Trophoblast cell (in vitro differentiated cells and primary cell): ENCODE results near the gene PTPRJ.

ENCODE experiments used
- DNase-seq, 2 donors: peaks; one replicate each; pipeline ENCODE4 v3.0.0-alpha.2; 2016
- H2AFZ ChIP-seq: 2 replicates; pipeline ENCODE4 v1.6.1; 2013; ENCODE audit warnings: low read length, moderate library complexity, mild to moderate bottlenecking; ENCODE audit not compliant: insufficient read depth, poor library complexity
- H2AK5ac ChIP-seq: 2 replicates; pipeline ENCODE4 v1.6.1; 2013; ENCODE audit warnings: mild to moderate bottlenecking, low read length
- H2BK120ac ChIP-seq: 2 replicates; pipeline ENCODE4 v1.6.1; 2013; ENCODE audit warnings: low read length, mild to moderate bottlenecking, moderate library complexity; ENCODE audit not compliant: insufficient read depth, poor library complexity
- H2BK12ac ChIP-seq: 2 replicates; pipeline ENCODE4 v1.6.1; 2013; ENCODE audit warnings: mild to moderate bottlenecking, low read length, moderate library complexity
- H2BK5ac ChIP-seq: 2 replicates; pipeline ENCODE4 v1.6.1; 2013; ENCODE audit warnings: low read length, low read depth, moderate library complexity, mild to moderate bottlenecking; ENCODE audit not compliant: poor library complexity
- H3K14ac ChIP-seq: 2 replicates; pipeline ENCODE4 v1.6.1; 2013; ENCODE audit warnings: mild to moderate bottlenecking, low read length
- H3K18ac ChIP-seq: 2 replicates; pipeline ENCODE4 v1.6.1; 2013; ENCODE audit warnings: mild to moderate bottlenecking, low read length
- H3K23ac ChIP-seq: 2 replicates; pipeline ENCODE4 v1.6.1; 2013; ENCODE audit warnings: low read length
- H3K27ac ChIP-seq: 2 replicates; pipeline ENCODE4 v1.5.1; 2013; ENCODE audit warnings: low read depth, mild to moderate bottlenecking, inconsistent platforms, low read length, moderate library complexity
- H3K27me3 ChIP-seq: 2 replicates; pipeline ENCODE4 v1.6.1; 2013; ENCODE audit warnings: inconsistent platforms, mild to moderate bottlenecking, low read length, moderate library complexity; ENCODE audit not compliant: insufficient read depth
- H3K36me3 ChIP-seq, 2 experiments: 1 replicate in 1 of 2; 2 replicates in 1 of 2; pipeline ENCODE4 v1.6.1; 2013; ENCODE audit warnings: low read length in 2 of 2, mild to moderate bottlenecking in 2 of 2, moderate library complexity in 1 of 2; ENCODE audit not compliant: insufficient read depth in 2 of 2, control insufficient read depth in 1 of 2
- H3K4ac ChIP-seq: 2 replicates; pipeline ENCODE4 v1.6.1; 2013; ENCODE audit warnings: low read depth, mild to moderate bottlenecking, low read length, moderate library complexity
- H3K4me1 ChIP-seq, 2 experiments: 1 replicate in 1 of 2; 2 replicates in 1 of 2; pipeline ENCODE4 v1.6.1; 2013; ENCODE audit warnings: low read length in 2 of 2, mild to moderate bottlenecking in 2 of 2, moderate library complexity in 1 of 2; ENCODE audit not compliant: insufficient read depth in 2 of 2, control insufficient read depth in 1 of 2
- H3K4me2 ChIP-seq: 2 replicates; pipeline ENCODE4 v1.6.1; 2013; ENCODE audit warnings: inconsistent platforms, mild to moderate bottlenecking, low read length, moderate library complexity
- H3K4me3 ChIP-seq: 2 replicates; pipeline ENCODE4 v1.5.1; 2013; ENCODE audit warnings: mild to moderate bottlenecking, low read depth, low read length, inconsistent platforms
- H3K79me1 ChIP-seq: one replicate; pipeline ENCODE4 v1.6.1; 2013; ENCODE audit warnings: low read length
- H3K79me2 ChIP-seq: 2 replicates; pipeline ENCODE4 v1.6.1; 2013; ENCODE audit warnings: low read length, mild to moderate bottlenecking; ENCODE audit not compliant: control insufficient read depth, insufficient read depth, poor library complexity
- H3K9ac ChIP-seq: 2 replicates; pipeline ENCODE4 v1.6.1; 2013; ENCODE audit warnings: mild to moderate bottlenecking, low read length
- H3K9me3 ChIP-seq: 2 replicates; pipeline ENCODE4 v1.6.1; 2013; ENCODE audit warnings: low read depth, mild to moderate bottlenecking, control low read depth, inconsistent platforms, low read length; ENCODE audit not compliant: insufficient read depth
- H4K12ac ChIP-seq: 2 replicates; pipeline ENCODE4 v1.6.1; 2013; ENCODE audit warnings: low read depth, mild to moderate bottlenecking, low read length, moderate library complexity
- H4K8ac ChIP-seq: 2 replicates; pipeline ENCODE4 v1.6.1; 2013; ENCODE audit warnings: low read depth, mild to moderate bottlenecking, low read length, moderate library complexity
- H4K91ac ChIP-seq: one replicate; pipeline ENCODE4 v1.6.1; 2013; ENCODE audit warnings: low read depth, mild to moderate bottlenecking, low read length, moderate library complexity
- WGBS: extraction: QIAGEN DNeasy Blood & Tissue Kit; methylation state at CpG from one replicate; pipeline ENCODE4 v1.1.7; 2013; ENCODE audit warnings: missing lambda C conversion rate; ENCODE audit not compliant: insufficient read length, insufficient coverage; ENCODE audit errors: extremely low coverage; 5-methylcytosine and 5-hydroxymethylcytosine counted together

The PTPRJ gene

DNA sequence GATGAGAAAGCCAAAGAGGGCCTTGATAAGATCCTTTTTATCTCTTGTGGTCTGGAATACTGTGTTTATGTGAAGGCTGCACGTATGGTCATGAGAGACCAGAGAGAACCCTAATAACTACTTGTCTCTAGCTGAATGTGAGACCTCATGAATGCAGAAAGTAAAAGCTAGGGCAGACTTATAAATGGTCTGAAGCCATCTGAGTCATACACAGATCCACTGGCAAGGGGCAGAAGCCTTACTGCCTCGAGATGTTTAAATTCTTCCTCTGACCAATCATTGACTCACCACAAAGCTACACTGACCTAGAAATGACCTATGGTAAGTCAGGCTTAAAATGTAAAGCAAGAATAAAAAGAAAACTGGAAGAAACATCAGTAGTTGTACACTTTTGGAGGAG, 213.5 kb downstream of the PTPRJ start:
- no peak overlapping the region for H3K9ac ChIP-seq
- no peak overlapping the region for H3K14ac ChIP-seq
- no peak overlapping the region for H2AFZ ChIP-seq
- no peak overlapping the region for H2BK120ac ChIP-seq
- H3K4me3 ChIP-seq = no peak overlapping the region
- H3K79me1 ChIP-seq = no peaks in the 10 kb centered on the region
- H2BK12ac ChIP-seq = no peak overlapping the region
- H3K23ac ChIP-seq = no peak overlapping the region
- no peak overlapping the region for H2BK5ac ChIP-seq
- H3K79me2 ChIP-seq = no peaks in the 10 kb centered on the region
- WGBS = no CpG with 5 or more reads among the region's 2 CpGs
- no peak overlapping the region for H2AK5ac ChIP-seq
- H3K9me3 ChIP-seq = peaks cover 12% of the 10 kb centered on the region
- H3K4me1 ChIP-seq = no peaks in the 10 kb centered on the region
- H4K12ac ChIP-seq = no peak overlapping the region
- no peak overlapping the region for H4K91ac ChIP-seq
- H3K18ac ChIP-seq = no peak overlapping the region
- no peak for DNase-seq
- H3K36me3 ChIP-seq = no peaks in the 10 kb centered on the region
- H3K27me3 ChIP-seq = no peaks in the 10 kb centered on the region
- no peak overlapping the region for H3K4ac ChIP-seq
- no peak overlapping the region for H3K4me2 ChIP-seq
- no peak overlapping the region for H4K8ac ChIP-seq
- H3K27ac ChIP-seq = no peak overlapping the region

DNA sequence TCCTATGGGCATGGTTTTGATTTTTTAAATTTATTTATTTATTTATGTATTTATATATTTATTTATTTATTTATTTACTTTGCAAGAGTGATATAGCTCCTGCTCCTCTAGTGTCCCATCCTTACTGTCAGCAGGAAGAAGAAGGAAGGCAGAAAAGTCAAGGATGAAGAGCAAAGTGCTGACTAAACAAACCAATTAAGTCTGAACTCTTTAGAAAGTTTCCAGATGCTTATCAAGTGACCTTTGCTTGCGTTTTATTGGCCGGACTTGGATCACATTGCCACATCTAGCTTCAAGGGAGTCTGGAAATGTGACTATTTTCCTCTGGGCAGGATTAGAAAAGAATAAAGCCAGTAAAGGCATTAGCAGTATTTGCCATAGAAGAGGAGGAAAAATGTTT, 227.5 kb downstream of the PTPRJ start:
- no peak overlapping the region for H2BK120ac ChIP-seq
- H2BK5ac ChIP-seq = no peak overlapping the region
- H3K14ac ChIP-seq = no peak overlapping the region
- H3K4me2 ChIP-seq = no peak overlapping the region
- H4K91ac ChIP-seq = no peak overlapping the region
- H3K27ac ChIP-seq = no peak overlapping the region
- DNase-seq = no peak
- no peaks in the 10 kb centered on the region for H3K79me1 ChIP-seq
- no peak overlapping the region for H3K4me3 ChIP-seq
- no peaks in the 10 kb centered on the region for H3K27me3 ChIP-seq
- peaks cover 6% of the 10 kb centered on the region for H3K9me3 ChIP-seq
- H3K4ac ChIP-seq = no peak overlapping the region
- no peaks in the 10 kb centered on the region for H3K4me1 ChIP-seq
- H3K9ac ChIP-seq = no peak overlapping the region
- H3K36me3 ChIP-seq = no peaks in the 10 kb centered on the region
- no CpG with 5 or more reads among the region's 2 CpGs for WGBS
- H2AK5ac ChIP-seq = no peak overlapping the region
- no peak overlapping the region for H3K18ac ChIP-seq
- no peak overlapping the region for H4K12ac ChIP-seq
- H2AFZ ChIP-seq = no peak overlapping the region
- H3K23ac ChIP-seq = no peak overlapping the region
- no peaks in the 10 kb centered on the region for H3K79me2 ChIP-seq
- H4K8ac ChIP-seq = no peak overlapping the region
- no peak overlapping the region for H2BK12ac ChIP-seq

GRCh38 chr11:48210052-48210451, 229.7 kb downstream of the PTPRJ start:
- no peaks in the 10 kb centered on the region for H3K27me3 ChIP-seq
- H4K8ac ChIP-seq = no peak overlapping the region
- no CpG with 5 or more reads among the region's 7 CpGs for WGBS

DNA sequence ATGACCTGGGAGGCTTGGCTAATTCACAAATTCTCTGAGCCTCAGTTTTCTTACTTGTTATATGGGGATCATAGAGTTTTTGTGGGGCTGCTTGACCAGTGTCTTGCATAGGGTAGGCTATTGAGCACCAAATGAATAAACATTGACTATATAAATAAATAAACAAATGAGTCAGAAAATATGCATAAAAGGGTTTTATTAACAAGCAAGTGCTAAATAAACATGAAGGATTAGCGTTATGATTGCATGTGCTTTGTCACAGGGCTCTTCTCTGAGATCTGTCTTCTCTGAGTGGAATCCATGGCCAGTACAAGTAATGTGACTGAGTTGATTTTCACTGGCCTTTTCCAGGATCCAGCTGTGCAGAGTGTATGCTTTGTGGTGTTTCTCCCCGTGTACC, 236.2 kb downstream of the PTPRJ start, which contains the start of gene OR4B1:
Gene OR4B1, plus strand, starts transcription at position 301 of the 400 bp plus-strand sequence. Its CDS starts 0 bp downstream, at position 301.
- Histone ChIP-seq H3K79me1 (no peaks in the 10 kb centered on the region), H3K14ac (no peak within 1 kb of the TSS), H3K4me3 (no peak within 1 kb of the TSS), H4K8ac (no peak within 1 kb of the TSS), H3K27me3 (no peaks in the 10 kb centered on the region), H3K4me1 (no peaks in the 10 kb centered on the region), H2BK120ac (no peak within 1 kb of the TSS), H2BK12ac (no peak within 1 kb of the TSS), H3K36me3 (no peaks in the 10 kb centered on the region), H4K91ac (no peak within 1 kb of the TSS), H3K4me2 (no peak within 1 kb of the TSS), H3K9ac (peak within 1 kb of the TSS; percentile 58), H3K9me3 (peaks cover 9% of the 10 kb centered on the region), H3K27ac (no peak within 1 kb of the TSS), H3K79me2 (no peaks in the 10 kb centered on the region), H2AFZ (no peak within 1 kb of the TSS), H2BK5ac (no peak within 1 kb of the TSS), H2AK5ac (no peak within 1 kb of the TSS), H3K18ac (no peak within 1 kb of the TSS), H3K23ac (peak within 1 kb of the TSS; percentile 74), H4K12ac (no peak within 1 kb of the TSS), H3K4ac (no peak within 1 kb of the TSS)
- no peak for DNase-seq
- WGBS = no CpG with 5 or more reads among the region's 2 CpGs

More at GRCh38 chr11:48210052-48210451, 229.7 kb downstream of the PTPRJ start:
- no peak overlapping the region for H3K4ac ChIP-seq
- H3K4me3 ChIP-seq = no peak overlapping the region
- DNase-seq = peak in 1 of 2 donors; percentile 46
- H3K9me3 ChIP-seq = peaks cover 9% of the 10 kb centered on the region
- H3K14ac ChIP-seq = no peak overlapping the region
- no peak overlapping the region for H3K4me2 ChIP-seq
- no peaks in the 10 kb centered on the region for H3K79me1 ChIP-seq
- no peak overlapping the region for H2BK12ac ChIP-seq
- H2BK120ac ChIP-seq = no peak overlapping the region
- H2BK5ac ChIP-seq = no peak overlapping the region
- H3K4me1 ChIP-seq = no peaks in the 10 kb centered on the region
- no peaks in the 10 kb centered on the region for H3K36me3 ChIP-seq
- H3K79me2 ChIP-seq = no peaks in the 10 kb centered on the region
- no peak overlapping the region for H3K23ac ChIP-seq
- no peak overlapping the region for H2AK5ac ChIP-seq
- no peak overlapping the region for H3K9ac ChIP-seq
- H4K91ac ChIP-seq = no peak overlapping the region
- H3K18ac ChIP-seq = no peak overlapping the region
- H4K12ac ChIP-seq = no peak overlapping the region
- no peak overlapping the region for H2AFZ ChIP-seq
- H3K27ac ChIP-seq = no peak overlapping the region
